ENCODE results near the gene TXNDC11. TPM values are rescaled to one million over a fixed set of nuclear protein-coding genes. Genes with fewer than 3 reads are reported as not detected.
"Not testable (repeated sequence)": the region's sequence is repeated elsewhere in the genome, so short reads cannot be mapped to it uniquely, and the experiment has no call there.

The TXNDC11 gene, protein sequence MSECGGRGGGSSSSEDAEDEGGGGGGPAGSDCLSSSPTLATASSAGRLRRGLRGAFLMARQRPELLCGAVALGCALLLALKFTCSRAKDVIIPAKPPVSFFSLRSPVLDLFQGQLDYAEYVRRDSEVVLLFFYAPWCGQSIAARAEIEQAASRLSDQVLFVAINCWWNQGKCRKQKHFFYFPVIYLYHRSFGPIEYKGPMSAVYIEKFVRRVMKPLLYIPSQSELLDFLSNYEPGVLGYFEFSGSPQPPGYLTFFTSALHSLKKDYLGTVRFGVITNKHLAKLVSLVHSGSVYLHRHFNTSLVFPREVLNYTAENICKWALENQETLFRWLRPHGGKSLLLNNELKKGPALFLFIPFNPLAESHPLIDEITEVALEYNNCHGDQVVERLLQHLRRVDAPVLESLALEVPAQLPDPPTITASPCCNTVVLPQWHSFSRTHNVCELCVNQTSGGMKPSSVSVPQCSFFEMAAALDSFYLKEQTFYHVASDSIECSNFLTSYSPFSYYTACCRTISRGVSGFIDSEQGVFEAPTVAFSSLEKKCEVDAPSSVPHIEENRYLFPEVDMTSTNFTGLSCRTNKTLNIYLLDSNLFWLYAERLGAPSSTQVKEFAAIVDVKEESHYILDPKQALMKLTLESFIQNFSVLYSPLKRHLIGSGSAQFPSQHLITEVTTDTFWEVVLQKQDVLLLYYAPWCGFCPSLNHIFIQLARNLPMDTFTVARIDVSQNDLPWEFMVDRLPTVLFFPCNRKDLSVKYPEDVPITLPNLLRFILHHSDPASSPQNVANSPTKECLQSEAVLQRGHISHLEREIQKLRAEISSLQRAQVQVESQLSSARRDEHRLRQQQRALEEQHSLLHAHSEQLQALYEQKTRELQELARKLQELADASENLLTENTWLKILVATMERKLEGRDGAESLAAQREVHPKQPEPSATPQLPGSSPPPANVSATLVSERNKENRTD
- 10 to 100 TPM; 18.1 to 34.3 TPM for total RNA-seq
- 10 to 100 TPM; 31.2 TPM for polyA plus RNA-seq (ENCODE audit: insufficient read length in 2 of 2)
- long read RNA-seq, donor 1, partial matches to known transcripts, result 0 of 2 reads
- long read RNA-seq, donor 1, other reads (novel, unspliced or antisense), result 0 of 2 reads
- long read RNA-seq, donor 2, result 0 reads
- long read RNA-seq, donor 3, result 0 reads
- long read RNA-seq, donor 4, partial matches to known transcripts, result 5 of 7 reads
- long read RNA-seq, donor 4, other reads (novel, unspliced or antisense), result 0 of 7 reads

GRCh38 chr16:11742536-11743307 is at the start of gene TXNDC11:
Gene TXNDC11, minus strand, starts transcription at chr16:11742857. Its CDS starts 127 bp downstream, at chr16:11742730.
- Histone ChIP-seq H3K27ac (ENCODE audit: low read depth, low read length) (peak within 1 kb of the TSS; percentile 94), H3K9me3 (ENCODE audit: control insufficient read depth, insufficient read depth, low read length) (no peaks in the 10 kb centered on the region), H3K27me3 (ENCODE audit: control insufficient read depth, insufficient read depth, low read length) (no peaks in the 10 kb centered on the region), H3K4me3 (ENCODE audit: low read depth, low read length) (peak within 1 kb of the TSS; percentile 53), H3K36me3 (ENCODE audit: control insufficient read depth, insufficient read depth, low read length) (no peaks in the 10 kb centered on the region), H3K4me1 (ENCODE audit: control insufficient read depth, insufficient read depth, low read length) (peaks cover 19% of the 10 kb centered on the region)
- WGBS (ENCODE audit: insufficient coverage), result under 1% methylated on average over 92 of the region's 96 CpGs
- DNase-seq (ENCODE audit: low read depth in 4 of 6, low spot score in 6 of 6), result peak; percentile 83 to 99 (median 93)

DNA sequence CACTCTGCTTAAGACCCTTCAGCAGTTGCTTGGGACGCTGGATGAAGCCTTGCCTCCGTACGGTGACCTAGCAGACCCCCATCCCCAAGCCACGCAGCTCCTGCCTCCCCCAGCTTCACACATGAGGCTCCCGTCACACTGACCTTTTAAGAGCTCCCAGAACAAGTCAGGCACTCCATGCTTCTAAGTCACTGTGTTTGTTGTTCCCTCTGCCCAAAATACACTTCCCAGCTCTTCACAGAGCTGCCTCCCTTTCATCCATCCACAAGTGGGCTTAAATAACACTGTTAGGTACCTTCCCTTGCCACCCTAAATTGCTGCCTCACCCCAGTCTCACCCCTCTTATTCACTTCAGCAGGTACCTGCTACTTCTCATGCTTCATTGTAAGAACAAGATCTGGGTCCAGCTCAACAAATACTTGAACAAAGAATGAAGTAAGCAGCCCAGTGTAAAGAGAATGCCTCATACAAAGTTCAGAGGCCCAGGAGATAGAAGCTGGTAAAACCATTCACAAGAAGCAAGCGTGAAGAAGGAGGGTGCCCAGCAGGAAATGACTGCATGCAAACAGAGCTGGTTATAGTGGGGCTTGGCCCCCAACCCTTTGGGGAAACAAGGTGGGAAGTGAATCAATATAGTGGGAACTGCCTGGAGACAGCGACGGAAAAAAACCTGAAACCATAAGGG is 48.6 kb upstream of the TXNDC11 start:
- Histone ChIP-seq H3K27me3 (ENCODE audit: control insufficient read depth, insufficient read depth, low read length) (no peaks in the 10 kb centered on the region), H3K4me1 (ENCODE audit: control insufficient read depth, insufficient read depth, low read length) (peaks cover 15% of the 10 kb centered on the region), H3K36me3 (ENCODE audit: control insufficient read depth, insufficient read depth, low read length) (peaks cover 19% of the 10 kb centered on the region), H3K4me3 (ENCODE audit: low read depth, low read length) (no peak overlapping the region), H3K9me3 (ENCODE audit: control insufficient read depth, insufficient read depth, low read length) (no peaks in the 10 kb centered on the region), H3K27ac (ENCODE audit: low read depth, low read length) (no peak overlapping the region)
- DNase-seq (ENCODE audit: low read depth in 4 of 6, low spot score in 6 of 6), result no peak
- 64% methylated on average over 6 of the region's 8 CpGs for WGBS (ENCODE audit: insufficient coverage)

DNA sequence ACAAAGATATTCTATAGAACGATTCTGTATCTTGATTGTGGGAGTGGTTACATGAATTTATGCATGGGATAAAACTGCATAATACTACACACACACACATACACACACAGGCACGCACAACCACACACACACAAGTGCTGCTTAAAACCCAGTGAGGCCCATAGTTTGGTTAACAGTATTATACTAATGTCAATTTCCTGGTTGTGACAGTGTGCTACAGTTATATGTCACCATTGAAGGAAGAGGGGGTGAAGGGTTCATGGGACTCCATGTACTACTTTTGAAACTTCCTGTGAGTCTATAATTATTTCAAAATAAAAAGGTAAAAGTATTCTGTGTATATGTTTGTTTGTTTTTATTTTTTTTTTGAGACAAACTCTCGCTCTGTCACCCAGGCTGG is 46.3 kb upstream of the TXNDC11 start:
- no peak overlapping the region for H3K27ac ChIP-seq (ENCODE audit: low read depth, low read length)
- H3K9me3 ChIP-seq (ENCODE audit: control insufficient read depth, insufficient read depth, low read length), result no peaks in the 10 kb centered on the region
- DNase-seq (ENCODE audit: low read depth in 4 of 6, low spot score in 6 of 6), result no peak
- peaks cover 15% of the 10 kb centered on the region for H3K36me3 ChIP-seq (ENCODE audit: control insufficient read depth, insufficient read depth, low read length)
- no peaks in the 10 kb centered on the region for H3K27me3 ChIP-seq (ENCODE audit: control insufficient read depth, insufficient read depth, low read length)
- peaks cover 6% of the 10 kb centered on the region for H3K4me1 ChIP-seq (ENCODE audit: control insufficient read depth, insufficient read depth, low read length)
- no CpG with 5 or more reads among the region's 3 CpGs for WGBS (ENCODE audit: insufficient coverage)
- no peak overlapping the region for H3K4me3 ChIP-seq (ENCODE audit: low read depth, low read length)

DNA sequence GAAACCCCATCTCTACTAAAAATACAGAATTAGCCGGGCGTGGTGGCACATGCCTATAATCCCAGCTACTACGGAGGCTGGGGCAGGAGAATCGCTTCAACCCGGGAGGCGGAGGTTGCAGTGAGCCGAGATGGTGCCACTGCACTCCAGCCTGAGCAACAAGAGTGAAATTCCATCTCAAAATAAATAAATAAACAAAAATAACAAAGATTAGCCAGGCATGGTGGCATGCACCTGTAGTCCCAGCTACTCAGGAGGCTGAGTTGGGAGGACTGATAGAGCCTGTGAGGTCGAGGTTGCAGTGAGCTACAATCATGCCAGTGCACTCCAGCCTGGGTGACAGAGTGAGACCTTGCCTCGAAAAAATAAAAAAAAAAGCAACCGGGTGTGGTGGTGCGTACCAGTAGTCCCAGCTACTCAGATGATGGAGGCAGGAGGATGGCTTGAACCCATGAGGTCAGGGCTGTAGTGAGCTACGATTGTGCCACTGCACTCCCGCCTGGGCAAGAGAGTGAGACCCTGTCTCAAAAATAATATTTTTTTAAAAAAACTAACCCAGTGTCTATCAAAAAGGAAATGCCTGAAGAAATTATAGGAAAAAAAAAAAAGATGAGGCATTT is 42.4 kb upstream of the TXNDC11 start:
- not testable (repeated sequence) for H3K9me3 ChIP-seq (ENCODE audit: control insufficient read depth, insufficient read depth, low read length); H3K4me1 ChIP-seq (ENCODE audit: control insufficient read depth, insufficient read depth, low read length); H3K27me3 ChIP-seq (ENCODE audit: control insufficient read depth, insufficient read depth, low read length); H3K4me3 ChIP-seq (ENCODE audit: low read depth, low read length); DNase-seq (ENCODE audit: low read depth in 4 of 6, low spot score in 6 of 6); H3K27ac ChIP-seq (ENCODE audit: low read depth, low read length)
- H3K36me3 ChIP-seq (ENCODE audit: control insufficient read depth, insufficient read depth, low read length), result peaks cover 10% of the 10 kb centered on the region
- WGBS (ENCODE audit: insufficient coverage), result 96% methylated on average over 4 of the region's 13 CpGs

DNA sequence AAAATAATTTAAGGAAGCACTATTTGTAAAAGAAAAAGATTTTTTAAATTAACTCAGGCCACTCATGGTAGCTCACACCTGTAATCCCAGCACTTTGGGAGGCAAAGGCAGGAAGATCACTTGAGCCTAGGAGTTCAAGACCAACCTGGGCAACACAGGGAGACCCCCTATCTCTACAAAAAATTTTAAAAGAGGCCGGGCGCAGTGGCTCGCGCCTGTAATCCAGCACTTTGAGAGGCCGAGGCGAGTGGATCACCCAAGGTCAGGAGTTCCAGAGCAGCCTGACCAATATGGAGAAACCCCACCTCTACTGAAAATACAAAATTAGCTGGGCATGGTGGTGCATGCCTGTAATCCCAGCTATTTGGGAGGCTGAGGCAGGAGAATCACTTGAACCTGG is 41.7 kb upstream of the TXNDC11 start:
- H3K9me3 ChIP-seq (ENCODE audit: control insufficient read depth, insufficient read depth, low read length); H3K27ac ChIP-seq (ENCODE audit: low read depth, low read length); H3K4me3 ChIP-seq (ENCODE audit: low read depth, low read length); H3K36me3 ChIP-seq (ENCODE audit: control insufficient read depth, insufficient read depth, low read length); DNase-seq (ENCODE audit: low read depth in 4 of 6, low spot score in 6 of 6); H3K27me3 ChIP-seq (ENCODE audit: control insufficient read depth, insufficient read depth, low read length); H3K4me1 ChIP-seq (ENCODE audit: control insufficient read depth, insufficient read depth, low read length): not testable (repeated sequence)
- WGBS (ENCODE audit: insufficient coverage), result no CpG with 5 or more reads among the region's 6 CpGs

- H3K27ac ChIP-seq (ENCODE audit: low read depth, low read length), result peak overlapping the region; percentile 87
- H3K36me3 ChIP-seq (ENCODE audit: control insufficient read depth, insufficient read depth, low read length), result peaks cover 7% of the 10 kb centered on the region
- no peaks in the 10 kb centered on the region for H3K27me3 ChIP-seq (ENCODE audit: control insufficient read depth, insufficient read depth, low read length)
- no peak for DNase-seq (ENCODE audit: low read depth in 4 of 6, low spot score in 6 of 6)
- H3K4me3 ChIP-seq (ENCODE audit: low read depth, low read length), result no peak overlapping the region
- H3K4me1 ChIP-seq (ENCODE audit: control insufficient read depth, insufficient read depth, low read length), result peaks cover 10% of the 10 kb centered on the region
- no peaks in the 10 kb centered on the region for H3K9me3 ChIP-seq (ENCODE audit: control insufficient read depth, insufficient read depth, low read length)
Measured at GRCh38 chr16:11784038-11784369, 41.3 kb upstream of the TXNDC11 start.

DNA sequence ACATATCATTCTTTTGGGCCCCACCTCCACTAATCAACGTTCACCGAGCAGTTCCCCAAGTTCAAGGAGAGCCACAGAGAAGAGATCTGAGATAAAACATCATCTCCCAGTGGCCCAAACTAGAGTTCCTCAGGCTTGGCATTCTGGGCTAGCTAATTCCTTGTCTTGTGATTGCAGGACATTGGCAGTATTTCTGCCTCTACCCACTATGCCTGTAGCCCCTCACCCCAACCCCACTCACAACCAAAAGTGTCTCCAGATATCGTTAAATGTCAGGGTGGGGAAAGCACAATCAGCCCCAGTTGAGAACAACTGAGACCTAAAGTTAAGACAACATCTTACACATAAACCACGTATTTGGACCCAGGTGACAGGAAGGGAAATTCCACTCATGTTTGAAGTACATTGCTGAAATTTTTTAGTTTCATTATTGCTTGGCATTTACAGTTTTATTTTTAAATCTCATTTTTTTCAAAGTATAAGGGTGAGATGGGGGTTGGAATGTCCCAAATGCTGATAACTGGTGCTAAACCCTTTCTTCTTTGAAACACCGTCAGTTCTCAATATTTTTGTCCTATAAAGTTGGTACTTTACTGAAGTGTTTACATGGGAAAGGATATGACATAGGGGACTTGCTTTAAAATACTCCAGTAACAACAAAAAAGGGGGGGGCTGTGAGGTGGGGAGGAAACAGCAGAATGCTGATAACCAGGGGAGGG is 40.8 kb upstream of the TXNDC11 start:
- no peak overlapping the region for H3K4me3 ChIP-seq (ENCODE audit: low read depth, low read length)
- no peak for DNase-seq (ENCODE audit: low read depth in 4 of 6, low spot score in 6 of 6)
- peaks cover 11% of the 10 kb centered on the region for H3K36me3 ChIP-seq (ENCODE audit: control insufficient read depth, insufficient read depth, low read length)
- no peaks in the 10 kb centered on the region for H3K9me3 ChIP-seq (ENCODE audit: control insufficient read depth, insufficient read depth, low read length)
- no peaks in the 10 kb centered on the region for H3K27me3 ChIP-seq (ENCODE audit: control insufficient read depth, insufficient read depth, low read length)
- no CpG with 5 or more reads among the region's 5 CpGs for WGBS (ENCODE audit: insufficient coverage)
- peak overlapping the region; percentile 87 for H3K27ac ChIP-seq (ENCODE audit: low read depth, low read length)
- H3K4me1 ChIP-seq (ENCODE audit: control insufficient read depth, insufficient read depth, low read length), result peaks cover 10% of the 10 kb centered on the region

DNA sequence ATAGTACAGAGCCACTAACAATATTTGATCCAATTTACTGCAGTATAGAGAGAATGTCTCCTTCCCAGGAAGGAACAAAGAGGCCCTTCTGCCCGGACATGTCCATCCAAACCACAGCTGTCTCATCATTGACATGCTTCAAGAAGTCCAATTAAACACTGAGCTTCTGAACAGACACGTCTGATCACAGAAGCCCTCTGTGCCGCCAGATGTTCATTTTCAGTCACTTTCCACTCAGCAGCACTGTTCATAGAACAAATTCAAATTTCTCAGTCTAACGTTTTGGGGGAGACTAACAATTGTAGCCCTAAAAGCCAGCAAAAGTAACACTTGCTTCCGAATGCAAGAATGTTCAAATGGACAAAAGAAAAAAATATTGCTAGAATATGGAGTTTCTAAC is 39.1 kb upstream of the TXNDC11 start:
- H3K27ac ChIP-seq (ENCODE audit: low read depth, low read length), result peak overlapping the region; percentile 87
- no peaks in the 10 kb centered on the region for H3K9me3 ChIP-seq (ENCODE audit: control insufficient read depth, insufficient read depth, low read length)
- H3K27me3 ChIP-seq (ENCODE audit: control insufficient read depth, insufficient read depth, low read length), result no peaks in the 10 kb centered on the region
- WGBS (ENCODE audit: insufficient coverage), result 29% methylated on average over 3 of the region's 5 CpGs
- no peak overlapping the region for H3K4me3 ChIP-seq (ENCODE audit: low read depth, low read length)
- peaks cover 20% of the 10 kb centered on the region for H3K36me3 ChIP-seq (ENCODE audit: control insufficient read depth, insufficient read depth, low read length)
- peaks cover 10% of the 10 kb centered on the region for H3K4me1 ChIP-seq (ENCODE audit: control insufficient read depth, insufficient read depth, low read length)
- peak in 2 of 6 donors; percentile 70 to 79 for DNase-seq (ENCODE audit: low read depth in 4 of 6, low spot score in 6 of 6)

All from spinal cord (tissue), 10 donors.